Stimulated activated CD4-positive, alpha-beta T cell treated with anti-CD3 and anti-CD28 coated beads, Interleukin-1b, Interleukin-23, amount 100 ng/mL, for 48 hours (primary cell): ENCODE measurements around the gene ZC3HAV1L.
"Not testable (repeated sequence)": the region's sequence is repeated elsewhere in the genome, so short reads cannot be mapped to it uniquely, and the experiment has no call there.

ENCODE experiments used
- DNase-seq: peaks from one replicate; pipeline ENCODE4 v3.0.0-alpha.2; 2020

Gene ZC3HAV1L

GRCh38 chr7:139051655-139052054 is 15.8 kb upstream of the ZC3HAV1L start:
- no peak for DNase-seq

GRCh38 chr7:139049936-139050335 is 14.1 kb upstream of the ZC3HAV1L start:
- no peak for DNase-seq

GRCh38 chr7:139049111-139049510 is 13.3 kb upstream of the ZC3HAV1L start:
- DNase-seq, result no peak

GRCh38 chr7:139047970-139048369 is 12.1 kb upstream of the ZC3HAV1L start:
- DNase-seq, result no peak

- no peak for DNase-seq
Observed at GRCh38 chr7:139046143-139046542, 10.3 kb upstream of the ZC3HAV1L start.

GRCh38 chr7:139044813-139045794 is 9.3 kb upstream of the ZC3HAV1L start:
- no peak for DNase-seq

- peak; percentile 68 for DNase-seq
Observed at GRCh38 chr7:139043823-139044812, 8.3 kb upstream of the ZC3HAV1L start.

- DNase-seq, result no peak
Observed at GRCh38 chr7:139041378-139042085, 5.7 kb upstream of the ZC3HAV1L start.

- no peak for DNase-seq
Observed at GRCh38 chr7:139038691-139039090, 2.8 kb upstream of the ZC3HAV1L start.

GRCh38 chr7:139036901-139037300 is 1.1 kb upstream of the ZC3HAV1L start:
- no peak for DNase-seq

GRCh38 chr7:139034855-139035585 is 822 bp downstream of the ZC3HAV1L start:
- DNase-seq, result peak; percentile 29

- no peak for DNase-seq
Observed at GRCh38 chr7:139034336-139034735, 1.5 kb downstream of the ZC3HAV1L start.

- no peak for DNase-seq
Observed at GRCh38 chr7:139033346-139034114, 2.3 kb downstream of the ZC3HAV1L start.

GRCh38 chr7:139032473-139032872 is 3.4 kb downstream of the ZC3HAV1L start:
- DNase-seq, result no peak

GRCh38 chr7:139029353-139029752 is 6.5 kb downstream of the ZC3HAV1L start:
- DNase-seq, result no peak

GRCh38 chr7:139026551-139026950 is 9.3 kb downstream of the ZC3HAV1L start:
- no peak for DNase-seq

- DNase-seq, result not testable (repeated sequence)
Observed at GRCh38 chr7:139025861-139026260, 10.0 kb downstream of the ZC3HAV1L start.

GRCh38 chr7:139023076-139023475 is 12.8 kb downstream of the ZC3HAV1L start:
- DNase-seq, result no peak

GRCh38 chr7:139022286-139022685 is 13.6 kb downstream of the ZC3HAV1L start:
- DNase-seq, result no peak

GRCh38 chr7:139018910-139019309 is 16.9 kb downstream of the ZC3HAV1L start:
- DNase-seq, result no peak

GRCh38 chr7:139016931-139017511 is 18.8 kb downstream of the ZC3HAV1L start:
- peak; percentile 52 for DNase-seq
